ENCODE data around the gene RBCK1. TPM values are rescaled to one million over a fixed set of nuclear protein-coding genes. Genes with fewer than 3 reads are reported as not detected.

Gene RBCK1
- total RNA-seq, 2 donors from 2014 or later: 134 to 169 TPM

DNA sequence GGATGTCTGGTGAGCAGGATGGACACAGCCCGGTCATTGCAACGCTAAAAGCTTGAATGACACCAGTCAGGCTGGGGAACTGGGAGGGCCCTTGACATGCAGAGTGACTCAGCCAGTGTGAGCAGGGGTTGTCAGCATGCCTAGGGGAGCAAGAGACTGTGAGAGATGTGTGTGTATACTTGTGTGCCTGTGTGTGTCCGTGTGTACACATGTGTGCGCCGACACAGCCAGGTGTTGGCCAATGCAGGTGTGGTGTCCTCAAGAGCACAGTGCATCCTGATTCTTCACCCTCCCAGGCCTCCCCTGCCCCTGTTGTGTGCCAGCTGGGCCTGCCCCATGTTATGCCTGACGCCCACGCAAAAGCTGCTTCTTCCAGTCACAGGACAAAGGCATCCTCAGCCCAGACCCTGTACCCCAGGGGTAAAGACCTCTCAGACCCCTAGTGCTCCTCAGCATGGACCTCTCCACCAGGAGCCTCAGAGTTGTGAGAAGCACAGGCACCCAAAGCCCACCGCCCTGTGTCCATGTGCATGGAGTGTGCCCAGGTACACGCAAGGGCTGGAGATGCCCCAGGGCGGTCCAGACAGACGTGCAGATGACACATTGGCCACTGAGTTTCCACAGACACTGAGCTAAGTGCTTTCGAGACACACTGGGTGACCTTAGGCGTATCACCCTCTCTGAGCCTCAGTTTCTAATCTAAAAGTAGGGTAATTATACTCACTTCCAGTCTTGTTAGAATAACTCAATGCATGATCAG is 44.6 kb upstream of the RBCK1 start:
- Histone ChIP-seq H3K27ac (no peak overlapping the region), H3K9ac (ENCODE audit: low read depth in 2 of 2, low read length in 2 of 2) (no peak overlapping the region), H3K9me3 (no peaks in the 10 kb centered on the region), H3K27me3 (no peaks in the 10 kb centered on the region), H3K36me3 (no peaks in the 10 kb centered on the region), H3K4me1 (no peaks in the 10 kb centered on the region), H3K4me3 (no peak overlapping the region)
- intact Hi-C loops (cut with DNase I): no loop called here
- no peak for DNase-seq
- TF ChIP-seq, protein P1, sequence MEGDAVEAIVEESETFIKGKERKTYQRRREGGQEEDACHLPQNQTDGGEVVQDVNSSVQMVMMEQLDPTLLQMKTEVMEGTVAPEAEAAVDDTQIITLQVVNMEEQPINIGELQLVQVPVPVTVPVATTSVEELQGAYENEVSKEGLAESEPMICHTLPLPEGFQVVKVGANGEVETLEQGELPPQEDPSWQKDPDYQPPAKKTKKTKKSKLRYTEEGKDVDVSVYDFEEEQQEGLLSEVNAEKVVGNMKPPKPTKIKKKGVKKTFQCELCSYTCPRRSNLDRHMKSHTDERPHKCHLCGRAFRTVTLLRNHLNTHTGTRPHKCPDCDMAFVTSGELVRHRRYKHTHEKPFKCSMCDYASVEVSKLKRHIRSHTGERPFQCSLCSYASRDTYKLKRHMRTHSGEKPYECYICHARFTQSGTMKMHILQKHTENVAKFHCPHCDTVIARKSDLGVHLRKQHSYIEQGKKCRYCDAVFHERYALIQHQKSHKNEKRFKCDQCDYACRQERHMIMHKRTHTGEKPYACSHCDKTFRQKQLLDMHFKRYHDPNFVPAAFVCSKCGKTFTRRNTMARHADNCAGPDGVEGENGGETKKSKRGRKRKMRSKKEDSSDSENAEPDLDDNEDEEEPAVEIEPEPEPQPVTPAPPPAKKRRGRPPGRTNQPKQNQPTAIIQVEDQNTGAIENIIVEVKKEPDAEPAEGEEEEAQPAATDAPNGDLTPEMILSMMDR (IDR thresholded peaks at IDR 0.05): no peak

DNA sequence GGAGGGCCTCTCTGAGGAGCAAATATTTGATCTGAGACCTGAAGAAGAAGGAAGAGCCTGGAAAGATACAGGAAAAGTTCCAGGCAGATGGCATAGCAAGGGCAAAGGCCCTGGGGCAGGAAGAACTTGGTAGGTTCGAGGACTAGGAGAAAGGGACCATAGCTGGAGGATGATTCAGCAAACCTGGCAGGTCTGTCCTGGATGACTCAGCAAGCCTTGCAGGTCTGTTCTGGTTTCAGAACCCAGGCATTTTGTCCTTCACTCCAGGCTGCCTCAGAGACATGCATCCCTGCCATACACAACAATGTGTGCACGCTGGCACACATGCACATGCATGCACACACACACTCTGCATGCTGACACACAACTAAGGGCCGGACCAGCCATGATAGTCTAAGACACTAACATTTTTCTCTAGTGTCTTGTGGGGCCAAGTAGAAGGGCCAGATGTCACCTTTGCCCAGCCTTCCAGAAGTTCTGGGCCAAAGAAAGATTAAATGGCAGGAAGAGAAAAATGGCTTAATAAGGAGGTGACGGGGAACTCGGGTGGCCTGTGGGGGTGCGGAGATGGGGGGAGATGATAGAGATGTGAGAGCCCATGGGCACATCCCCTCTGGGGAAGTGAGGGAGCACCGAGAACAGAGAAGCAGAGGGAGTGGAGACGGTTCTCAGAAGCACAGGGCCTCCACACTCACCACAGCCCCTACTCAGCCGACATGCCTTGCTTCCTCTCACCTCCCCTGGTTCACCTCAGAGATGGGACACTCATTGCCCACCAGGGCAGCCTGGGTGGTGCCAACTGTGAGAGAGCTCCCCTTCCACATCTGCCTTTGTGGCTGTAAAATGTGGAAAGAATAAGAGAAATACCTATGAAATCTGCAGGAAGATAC is 42.9 kb upstream of the RBCK1 start:
- Histone ChIP-seq H3K4me1 (no peaks in the 10 kb centered on the region), H3K36me3 (no peaks in the 10 kb centered on the region), H3K9me3 (no peaks in the 10 kb centered on the region), H3K9ac (ENCODE audit: low read depth in 2 of 2, low read length in 2 of 2) (no peak overlapping the region), H3K4me3 (no peak overlapping the region), H3K27me3 (no peaks in the 10 kb centered on the region), H3K27ac (no peak overlapping the region)
- intact Hi-C loops (cut with DNase I): no loop called here
- no peak for DNase-seq
- TF ChIP-seq, protein P1 (IDR thresholded peaks at IDR 0.05): no peak

DNA sequence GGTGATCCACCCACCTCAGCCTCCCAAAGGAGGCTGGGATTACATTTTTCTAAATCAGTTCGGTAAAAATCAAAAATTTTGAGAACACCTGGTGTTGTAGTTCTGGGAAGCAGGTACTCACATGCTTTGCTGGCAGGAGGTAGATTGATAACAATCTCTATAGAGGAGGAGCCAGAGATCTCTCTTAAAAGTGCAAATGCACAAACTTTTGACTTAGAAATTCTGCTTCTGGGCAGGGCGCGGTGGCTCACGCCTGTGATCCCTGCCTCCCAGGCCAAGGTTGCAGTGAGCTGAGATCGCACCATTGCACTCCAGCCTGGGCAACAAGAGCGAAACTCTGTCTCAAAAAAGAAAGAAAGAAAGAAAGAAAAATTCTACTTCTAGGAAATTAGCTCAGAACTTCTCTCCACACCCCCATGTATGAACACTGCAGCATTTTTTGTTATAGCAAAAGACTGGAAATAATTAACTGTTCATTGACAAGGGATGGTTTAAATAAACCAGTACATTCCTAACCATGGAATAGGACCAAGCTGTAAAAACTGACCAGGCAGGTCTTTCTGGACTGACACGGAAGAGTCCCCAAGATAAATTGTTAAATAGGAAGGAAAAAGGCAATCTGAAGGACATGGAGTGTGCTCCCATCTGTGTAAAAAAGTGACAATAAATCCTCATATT is 41.9 kb upstream of the RBCK1 start:
- H3K27ac ChIP-seq: no peak overlapping the region
- no peak overlapping the region for H3K9ac ChIP-seq (ENCODE audit: low read depth in 2 of 2, low read length in 2 of 2)
- DNase-seq: no peak
- no peaks in the 10 kb centered on the region for H3K36me3 ChIP-seq
- no peaks in the 10 kb centered on the region for H3K9me3 ChIP-seq
- no peak overlapping the region for H3K4me3 ChIP-seq
- no peaks in the 10 kb centered on the region for H3K27me3 ChIP-seq
- TF ChIP-seq, protein P1 (IDR thresholded peaks at IDR 0.05): no peak
- no peaks in the 10 kb centered on the region for H3K4me1 ChIP-seq
- intact Hi-C loops (cut with DNase I): no loop called here

DNA sequence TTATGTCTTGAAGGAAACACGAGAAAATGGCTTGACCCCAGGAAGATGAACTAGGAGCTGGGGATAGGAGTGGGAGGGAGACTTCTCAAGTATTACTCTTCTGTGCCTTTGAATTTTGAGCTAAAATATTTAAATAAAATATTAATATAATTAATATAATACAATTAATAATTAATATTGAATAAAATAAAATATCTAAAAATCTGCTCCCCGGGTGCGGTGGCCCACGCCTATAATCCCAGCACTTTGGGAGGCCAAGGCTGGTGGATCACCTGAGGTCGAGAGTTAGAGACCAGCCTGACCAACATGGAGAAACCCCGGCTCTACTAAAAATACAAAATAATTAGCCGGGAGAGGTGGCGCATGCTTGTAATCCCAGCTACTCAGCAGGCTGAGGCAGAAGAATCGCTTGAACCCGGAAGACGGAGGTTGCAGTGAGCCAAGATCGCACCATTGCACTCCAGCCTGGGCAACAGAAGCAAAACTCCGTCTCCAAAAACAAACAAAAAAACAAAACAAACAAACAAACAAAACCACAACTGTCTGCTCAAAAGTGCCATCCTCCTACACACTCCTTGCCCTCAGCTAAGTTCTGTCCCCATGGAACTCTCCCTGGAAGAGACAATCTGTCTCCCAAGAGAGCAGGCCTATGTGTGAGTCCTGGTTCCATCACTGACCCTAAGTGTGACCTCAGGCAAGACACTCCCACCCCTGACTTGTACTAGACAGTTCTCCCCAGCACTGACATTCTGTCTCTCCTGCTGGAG is 41.2 kb upstream of the RBCK1 start:
- Histone ChIP-seq H3K4me1 (peaks cover 4% of the 10 kb centered on the region), H3K9ac (ENCODE audit: low read depth in 2 of 2, low read length in 2 of 2) (no peak overlapping the region), H3K27ac (no peak overlapping the region), H3K27me3 (no peaks in the 10 kb centered on the region), H3K4me3 (no peak overlapping the region), H3K36me3 (no peaks in the 10 kb centered on the region), H3K9me3 (no peaks in the 10 kb centered on the region)
- TF ChIP-seq, protein P1 (IDR thresholded peaks at IDR 0.05): no peak
- intact Hi-C loops (cut with DNase I): no loop called here
- no peak for DNase-seq

DNA sequence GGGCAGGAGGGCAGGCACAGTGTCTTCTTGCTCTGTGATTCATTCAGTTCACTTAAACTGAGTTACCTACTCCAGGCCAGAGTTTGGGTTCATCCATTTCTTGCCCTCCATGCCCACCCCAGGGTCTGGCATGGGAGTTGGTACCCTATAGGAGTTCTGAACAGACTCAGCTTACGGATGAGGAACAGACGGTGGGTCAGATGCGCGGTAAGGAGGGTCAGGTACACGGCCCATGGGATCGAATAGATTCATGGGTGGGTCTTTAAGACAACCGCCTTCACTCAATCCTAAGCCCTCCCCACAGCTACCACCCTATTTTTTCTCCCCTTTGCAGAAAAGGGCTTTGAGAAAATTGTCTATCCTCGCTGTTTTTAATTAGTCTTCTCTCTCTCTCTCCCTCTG is 40.6 kb upstream of the RBCK1 start:
- Histone ChIP-seq H3K9me3 (no peaks in the 10 kb centered on the region), H3K9ac (ENCODE audit: low read depth in 2 of 2, low read length in 2 of 2) (no peak overlapping the region), H3K4me3 (no peak overlapping the region), H3K27ac (no peak overlapping the region), H3K4me1 (peaks cover 4% of the 10 kb centered on the region), H3K27me3 (no peaks in the 10 kb centered on the region), H3K36me3 (no peaks in the 10 kb centered on the region)
- TF ChIP-seq, protein P1 (IDR thresholded peaks at IDR 0.05): no peak
- DNase-seq: no peak
- intact Hi-C loops (cut with DNase I): no loop called here

Measured in colonic mucosa (tissue), 4 donors.